ENCODE data around the gene PSMC1. TPM values are rescaled to one million over a fixed set of nuclear protein-coding genes. Genes with fewer than 3 reads are reported as not detected.
A peak's percentile ranks its signal among the peaks of the same experiment; 100 is the strongest.

The PSMC1 gene
- total and polyA plus RNA-seq, 4 donors = 47.3 to 89.9 (median 84.8) TPM

DNA sequence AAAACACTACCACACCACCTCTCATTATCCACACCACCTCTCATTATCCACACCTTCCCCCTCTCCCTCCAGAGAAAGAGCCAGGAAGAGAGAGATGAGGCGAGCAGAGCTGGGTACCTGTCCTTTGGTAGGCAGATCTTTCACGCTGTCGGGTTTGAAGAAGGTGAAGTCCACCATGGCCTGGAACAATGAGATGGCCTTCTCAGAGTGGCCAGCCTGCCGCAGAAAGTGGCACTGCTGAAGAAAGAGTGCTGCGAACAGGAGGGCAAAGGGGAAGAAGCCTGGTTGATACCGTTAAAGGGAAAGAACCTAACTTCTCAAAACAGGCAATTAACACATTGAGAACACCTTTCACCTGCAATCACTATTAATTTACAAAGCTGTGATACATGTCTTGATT lies 44.8 kb downstream of the PSMC1 start:
- H3K36me3 ChIP-seq (ENCODE audit: control insufficient read depth in 4 of 4, insufficient read depth in 3 of 4, low read depth in 1 of 4, low read length in 3 of 4) = peaks cover 2 to 24% (median 9%) of the 10 kb centered on the region in 4 donors
- peaks cover 3 to 37% (median 25%) of the 10 kb centered on the region in 4 donors for H3K4me1 ChIP-seq (ENCODE audit: control insufficient read depth in 4 of 4, insufficient read depth in 4 of 4, low read length in 3 of 4)
- no peak for DNase-seq (ENCODE audit: low spot score)
- no peak overlapping the region for H3K4me3 ChIP-seq (ENCODE audit: low read depth in 1 of 3, low read length in 3 of 3)
- H3K9ac ChIP-seq (ENCODE audit: low read depth in 1 of 2, low read length in 2 of 2) = no peak overlapping the region
- peak overlapping the region in 1 of 2 donors; percentile 26 for H3K27ac ChIP-seq (ENCODE audit: low read depth in 1 of 2, low read length in 2 of 2)
- no peaks in the 10 kb centered on the region for H3K9me3 ChIP-seq (ENCODE audit: control insufficient read depth in 4 of 4, low read length in 3 of 4)
- WGBS = 71% methylated on average over 6 of the region's 6 CpGs
- H3K27me3 ChIP-seq (ENCODE audit: control insufficient read depth in 4 of 4, insufficient read depth in 4 of 4, low read length in 3 of 4) = no peaks in the 10 kb centered on the region
- TF ChIP-seq NR2F2 (IDR thresholded peaks at IDR 0.05) (no peak), YY1 (IDR thresholded peaks at IDR 0.05) (no peak), HNF4G (IDR thresholded peaks at IDR 0.05) (no peak), GABPA (IDR thresholded peaks at IDR 0.05 in 1 of 2, conservative IDR thresholded peaks at IDR 0.05 in 1 of 2) (no peak), HNF4A (conservative IDR thresholded peaks at IDR 0.05) (no peak), FOXA2 (IDR thresholded peaks at IDR 0.05) (no peak), RXRA (IDR thresholded peaks at IDR 0.05) (no peak), SP1 (IDR thresholded peaks at IDR 0.05) (no peak), EGR1 (IDR thresholded peaks at IDR 0.05; ENCODE audit: low read depth in 2 of 2) (no peak), FOXA1 (IDR thresholded peaks at IDR 0.05) (no peak), RAD21 (IDR thresholded peaks at IDR 0.05) (no peak)
- TF ChIP-seq, protein P1, sequence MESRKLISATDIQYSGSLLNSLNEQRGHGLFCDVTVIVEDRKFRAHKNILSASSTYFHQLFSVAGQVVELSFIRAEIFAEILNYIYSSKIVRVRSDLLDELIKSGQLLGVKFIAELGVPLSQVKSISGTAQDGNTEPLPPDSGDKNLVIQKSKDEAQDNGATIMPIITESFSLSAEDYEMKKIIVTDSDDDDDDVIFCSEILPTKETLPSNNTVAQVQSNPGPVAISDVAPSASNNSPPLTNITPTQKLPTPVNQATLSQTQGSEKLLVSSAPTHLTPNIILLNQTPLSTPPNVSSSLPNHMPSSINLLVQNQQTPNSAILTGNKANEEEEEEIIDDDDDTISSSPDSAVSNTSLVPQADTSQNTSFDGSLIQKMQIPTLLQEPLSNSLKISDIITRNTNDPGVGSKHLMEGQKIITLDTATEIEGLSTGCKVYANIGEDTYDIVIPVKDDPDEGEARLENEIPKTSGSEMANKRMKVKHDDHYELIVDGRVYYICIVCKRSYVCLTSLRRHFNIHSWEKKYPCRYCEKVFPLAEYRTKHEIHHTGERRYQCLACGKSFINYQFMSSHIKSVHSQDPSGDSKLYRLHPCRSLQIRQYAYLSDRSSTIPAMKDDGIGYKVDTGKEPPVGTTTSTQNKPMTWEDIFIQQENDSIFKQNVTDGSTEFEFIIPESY (IDR thresholded peaks at IDR 0.05) = no peak
- TF ChIP-seq, protein P2, sequence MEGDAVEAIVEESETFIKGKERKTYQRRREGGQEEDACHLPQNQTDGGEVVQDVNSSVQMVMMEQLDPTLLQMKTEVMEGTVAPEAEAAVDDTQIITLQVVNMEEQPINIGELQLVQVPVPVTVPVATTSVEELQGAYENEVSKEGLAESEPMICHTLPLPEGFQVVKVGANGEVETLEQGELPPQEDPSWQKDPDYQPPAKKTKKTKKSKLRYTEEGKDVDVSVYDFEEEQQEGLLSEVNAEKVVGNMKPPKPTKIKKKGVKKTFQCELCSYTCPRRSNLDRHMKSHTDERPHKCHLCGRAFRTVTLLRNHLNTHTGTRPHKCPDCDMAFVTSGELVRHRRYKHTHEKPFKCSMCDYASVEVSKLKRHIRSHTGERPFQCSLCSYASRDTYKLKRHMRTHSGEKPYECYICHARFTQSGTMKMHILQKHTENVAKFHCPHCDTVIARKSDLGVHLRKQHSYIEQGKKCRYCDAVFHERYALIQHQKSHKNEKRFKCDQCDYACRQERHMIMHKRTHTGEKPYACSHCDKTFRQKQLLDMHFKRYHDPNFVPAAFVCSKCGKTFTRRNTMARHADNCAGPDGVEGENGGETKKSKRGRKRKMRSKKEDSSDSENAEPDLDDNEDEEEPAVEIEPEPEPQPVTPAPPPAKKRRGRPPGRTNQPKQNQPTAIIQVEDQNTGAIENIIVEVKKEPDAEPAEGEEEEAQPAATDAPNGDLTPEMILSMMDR (IDR thresholded peaks at IDR 0.05; ENCODE audit: low read depth, low read length, missing input control) = no peak
- TF ChIP-seq, protein P3, sequence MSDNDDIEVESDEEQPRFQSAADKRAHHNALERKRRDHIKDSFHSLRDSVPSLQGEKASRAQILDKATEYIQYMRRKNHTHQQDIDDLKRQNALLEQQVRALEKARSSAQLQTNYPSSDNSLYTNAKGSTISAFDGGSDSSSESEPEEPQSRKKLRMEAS (IDR thresholded peaks at IDR 0.05) = no peak
- TF ChIP-seq, protein P4, sequence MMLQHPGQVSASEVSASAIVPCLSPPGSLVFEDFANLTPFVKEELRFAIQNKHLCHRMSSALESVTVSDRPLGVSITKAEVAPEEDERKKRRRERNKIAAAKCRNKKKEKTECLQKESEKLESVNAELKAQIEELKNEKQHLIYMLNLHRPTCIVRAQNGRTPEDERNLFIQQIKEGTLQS (IDR thresholded peaks at IDR 0.05) = no peak

DNA sequence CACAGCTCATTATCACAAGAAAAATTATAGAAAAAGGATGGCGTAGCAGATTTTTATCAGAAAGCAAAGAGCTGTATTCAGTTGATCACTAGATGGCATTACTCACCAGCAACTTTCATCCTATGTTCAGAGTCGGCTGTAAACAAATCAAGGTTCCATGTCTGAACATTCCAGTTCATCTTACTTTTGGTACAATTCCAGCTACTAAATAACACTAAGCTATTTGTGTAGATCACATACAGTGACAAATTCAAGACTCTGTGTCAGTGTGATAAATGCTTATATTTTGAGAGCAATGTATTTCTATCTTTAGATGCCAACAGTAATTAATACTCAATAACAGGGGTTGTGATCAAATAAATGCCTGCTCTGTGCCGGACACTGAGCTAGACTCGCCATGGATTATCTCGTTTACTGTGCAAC lies 45.3 kb downstream of the PSMC1 start:
- Histone ChIP-seq H3K4me3 (ENCODE audit: low read depth in 1 of 3, low read length in 3 of 3) (no peak overlapping the region), H3K27ac (ENCODE audit: low read depth in 1 of 2, low read length in 2 of 2) (peak overlapping the region; percentile 34 to 61), H3K4me1 (ENCODE audit: control insufficient read depth in 4 of 4, insufficient read depth in 4 of 4, low read length in 3 of 4) (peaks cover 3 to 37% (median 25%) of the 10 kb centered on the region in 4 donors), H3K27me3 (ENCODE audit: control insufficient read depth in 4 of 4, insufficient read depth in 4 of 4, low read length in 3 of 4) (no peaks in the 10 kb centered on the region), H3K9me3 (ENCODE audit: control insufficient read depth in 4 of 4, low read length in 3 of 4) (no peaks in the 10 kb centered on the region), H3K36me3 (ENCODE audit: control insufficient read depth in 4 of 4, insufficient read depth in 3 of 4, low read depth in 1 of 4, low read length in 3 of 4) (peaks cover 2 to 20% (median 6%) of the 10 kb centered on the region in 4 donors), H3K9ac (ENCODE audit: low read depth in 1 of 2, low read length in 2 of 2) (peak overlapping the region in 1 of 2 donors; percentile 8)
- TF ChIP-seq, protein P4 (IDR thresholded peaks at IDR 0.05) = peak; percentile 16
- TF ChIP-seq EGR1 (IDR thresholded peaks at IDR 0.05; ENCODE audit: low read depth in 2 of 2) (no peak), HNF4A (conservative IDR thresholded peaks at IDR 0.05) (peak; percentile 22 to 61), RAD21 (IDR thresholded peaks at IDR 0.05) (peak; percentile 97 to 99), RXRA (IDR thresholded peaks at IDR 0.05) (peak in 1 of 2 donors; percentile 32), YY1 (IDR thresholded peaks at IDR 0.05) (peak; percentile 46), JUND (IDR thresholded peaks at IDR 0.05) (no peak)
- TF ChIP-seq, protein P2 (IDR thresholded peaks at IDR 0.05; ENCODE audit: low read depth, low read length, missing input control) = peak; percentile 63
- 46% methylated on average over 5 of the region's 5 CpGs for WGBS
- DNase-seq (ENCODE audit: low spot score) = no peak
